NT2/D1 (cell line): Measurements from ENCODE around the gene PCSK4.

ENCODE experiments used
- YY1 ChIP-seq: IDR thresholded peaks from 2 replicates; pipeline ENCODE4 v1.6.1; 2011; ENCODE audit not compliant: insufficient read length, insufficient read depth
- ZNF274 ChIP-seq: IDR thresholded peaks from 2 replicates; pipeline ENCODE4 v1.6.1; 2011; ENCODE audit warnings: mild to moderate bottlenecking, low read depth, low read length

GRCh38 chr19:1466018-1466460 lies 24.1 kb downstream of the PCSK4 start:
- TF ChIP-seq ZNF274 (no peak), YY1 (no peak)
